Stimulated activated CD4-positive, alpha-beta T cell treated with anti-CD3 and anti-CD28 coated beads, Interleukin-1b, Interleukin-23, amount 100 ng/mL, for 4 hours (primary cell): Measurements from ENCODE around the gene VN1R2.
"Not testable (repeated sequence)": the region's sequence is repeated elsewhere in the genome, so short reads cannot be mapped to it uniquely, and the experiment has no call there.

ENCODE experiments used
- DNase-seq, 2 donors: peaks; one replicate each; pipeline ENCODE4 v3.0.0-alpha.2; 2020; ENCODE audit warnings: low read depth in 2 of 2

VN1R2 gene

GRCh38 chr19:53257715-53258342, at the start of gene VN1R2:
VN1R2 (plus strand) TSS chr19:53258292; CDS start chr19:53258376, 84 bp downstream.
- DNase-seq: not testable (repeated sequence)

DNA sequence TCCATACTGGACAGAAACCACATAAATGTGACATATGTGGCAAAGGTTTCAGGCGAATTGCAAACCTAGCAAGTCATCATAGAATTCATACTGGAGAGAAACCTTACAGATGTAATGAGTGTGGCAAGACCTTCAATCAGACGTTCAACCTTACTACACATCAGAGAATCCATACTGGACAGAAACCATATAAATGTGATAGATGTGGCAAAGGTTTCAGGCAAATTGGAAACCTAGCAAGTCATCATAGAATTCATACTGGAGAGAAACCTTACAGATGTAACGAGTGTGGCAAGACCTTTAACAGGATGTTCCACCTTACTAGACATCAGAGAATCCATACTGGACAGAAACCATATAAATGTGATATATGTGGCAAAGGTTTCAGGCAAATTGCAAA, 46.5 kb upstream of the VN1R2 start:
- not testable (repeated sequence) for DNase-seq

DNA sequence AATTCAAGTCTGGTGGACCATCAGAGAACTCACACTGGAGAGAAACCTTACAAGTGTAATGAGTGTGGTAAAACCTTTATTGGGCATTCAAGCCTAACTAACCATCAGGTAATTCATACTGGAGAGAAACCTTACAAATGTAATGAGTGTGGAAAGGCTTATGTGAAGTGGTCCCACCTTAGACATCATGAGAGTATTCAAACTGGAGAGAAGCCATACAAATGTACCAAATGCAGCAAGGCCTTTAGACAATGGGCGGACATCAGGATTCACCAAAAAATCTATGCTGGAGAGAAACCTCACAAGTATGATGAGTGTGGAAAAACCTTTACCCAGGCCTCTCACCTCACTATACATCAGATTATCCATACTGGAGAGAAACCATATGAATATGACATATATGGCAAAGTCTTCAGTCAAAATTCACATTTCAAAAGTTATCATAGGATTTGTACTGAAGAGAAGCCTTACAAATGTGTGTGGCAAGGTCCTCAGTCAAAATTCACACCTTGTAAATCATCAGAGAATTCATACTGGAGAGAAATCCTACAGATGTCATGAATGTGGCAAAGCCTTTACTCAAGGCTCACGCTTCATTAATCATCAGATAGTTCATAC, 45.3 kb upstream of the VN1R2 start:
- DNase-seq: no peak

- not testable (repeated sequence) for DNase-seq
These were observed 35.4 kb upstream of the VN1R2 start for GRCh38 chr19:53222716-53223115.

- DNase-seq: no peak
These were observed 33.5 kb upstream of the VN1R2 start for GRCh38 chr19:53224606-53225005.

- no peak for DNase-seq
These were observed 20.8 kb upstream of the VN1R2 start for GRCh38 chr19:53237114-53237777.

DNA sequence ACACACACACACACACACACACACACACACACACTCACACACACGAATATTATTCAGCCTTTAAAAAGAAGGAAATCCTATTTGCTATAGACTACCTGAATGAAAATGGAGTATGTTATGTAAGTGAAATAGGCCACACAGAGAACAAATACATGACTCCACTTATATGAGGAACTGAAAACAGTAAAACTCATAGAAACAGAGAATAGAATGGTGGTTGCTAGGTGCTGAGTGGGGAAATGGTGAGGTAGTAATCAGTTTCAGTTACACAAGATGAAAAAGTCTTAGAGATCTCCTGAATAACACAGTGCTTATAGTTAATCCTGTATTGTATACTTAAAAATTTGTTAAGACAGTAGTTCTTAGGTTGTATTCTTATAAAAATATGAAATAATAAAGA, 11.6 kb upstream of the VN1R2 start:
- no peak for DNase-seq

DNA sequence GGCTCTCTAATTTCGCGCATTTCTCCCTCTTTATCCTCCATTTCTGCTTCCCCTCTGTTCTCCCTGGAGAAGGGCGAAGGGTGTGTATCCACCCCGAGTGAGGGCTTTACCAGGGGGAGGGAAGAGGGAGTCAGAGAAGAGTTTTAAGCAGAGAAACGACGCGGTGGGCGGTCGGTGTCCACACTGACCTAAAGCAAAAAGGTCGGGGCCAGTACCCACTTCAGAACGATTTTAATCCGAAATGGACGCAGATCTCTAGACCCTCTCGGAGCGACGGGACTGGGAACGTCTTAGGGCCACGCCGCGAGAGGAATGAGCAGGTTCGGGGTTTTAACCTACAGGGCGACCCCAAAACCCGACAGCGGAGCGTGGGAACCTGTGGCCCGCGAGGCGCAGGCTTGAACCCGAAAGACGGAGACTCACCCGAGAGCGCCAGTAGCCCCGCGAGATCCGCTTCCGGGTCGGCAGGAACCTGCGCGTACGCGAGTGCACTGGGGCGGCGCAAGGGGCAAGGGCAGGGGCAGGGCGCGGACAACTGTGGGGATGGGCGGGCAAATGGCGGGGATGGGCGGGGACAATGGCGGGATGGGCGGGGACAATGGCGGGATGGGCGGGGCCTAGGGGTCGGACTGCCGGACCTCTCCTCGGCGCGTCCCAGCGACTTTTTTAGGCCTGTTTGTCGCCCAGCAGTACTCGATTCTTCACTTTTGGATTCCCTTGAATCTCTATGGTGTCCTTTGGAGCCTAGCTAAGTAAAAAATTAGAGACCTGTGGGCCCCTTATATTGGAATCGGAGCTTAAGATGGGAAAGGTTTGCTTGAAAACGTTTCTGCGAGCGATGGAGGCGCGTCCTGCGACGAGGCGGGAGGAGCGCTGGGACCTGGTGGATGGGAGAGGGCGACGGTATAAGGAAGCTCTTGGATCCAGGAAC, 3.4 kb upstream of the VN1R2 start, which contains the start of gene ZNF677:
TSS of gene ZNF677 (minus strand) at position 463 of the 931 bp plus-strand sequence. CDS start 3,323 bp downstream, outside the sequence.
- peak; percentile 68 to 72 for DNase-seq

DNA sequence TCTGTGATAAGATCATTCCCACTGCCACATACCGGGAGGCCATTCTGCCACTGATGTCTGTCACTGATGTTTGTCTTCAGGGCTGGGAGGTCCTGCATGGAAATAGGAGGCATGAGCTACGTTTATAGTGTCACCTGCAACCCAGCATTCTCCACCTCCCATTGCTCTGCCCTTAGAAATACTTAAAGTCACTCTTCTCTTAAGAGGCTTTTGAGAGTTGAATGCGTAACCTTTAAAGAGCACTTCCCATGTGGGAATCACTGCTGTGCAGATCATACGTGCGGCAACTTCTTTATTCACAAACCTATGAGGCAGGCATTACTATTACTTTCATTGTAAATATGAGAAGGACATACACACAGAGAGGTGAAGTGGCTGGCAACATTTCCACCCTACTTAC, 9.5 kb downstream of the VN1R2 start, which contains the start of gene VN1R4:
TSS of gene VN1R4 (minus strand) at position 101 of the 400 bp plus-strand sequence. CDS start at position 43, 58 bp downstream.
- DNase-seq: not testable (repeated sequence)

DNA sequence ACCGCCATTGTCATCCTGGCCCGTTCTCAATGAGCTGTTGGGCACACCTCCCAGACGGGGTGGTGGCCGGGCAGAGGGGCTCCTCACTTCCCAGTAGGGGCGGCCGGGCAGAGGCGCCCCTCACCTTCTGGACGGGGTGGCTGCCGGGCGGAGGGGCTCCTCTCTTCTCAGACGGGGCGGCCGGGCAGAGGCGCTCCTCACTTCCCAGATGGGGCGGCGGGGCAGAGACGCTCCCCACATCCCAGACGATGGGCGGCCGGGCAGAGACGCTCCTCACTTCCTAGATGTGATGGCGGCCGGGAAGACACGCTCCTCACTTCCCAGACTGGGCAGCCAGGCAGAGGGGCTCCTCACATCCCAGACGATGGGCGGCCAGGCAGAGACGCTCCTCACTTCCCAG, 11.8 kb downstream of the VN1R2 start:
- not testable (repeated sequence) for DNase-seq

- DNase-seq: no peak
These were observed 14.0 kb downstream of the VN1R2 start for GRCh38 chr19:53272044-53272443.

- no peak for DNase-seq
These were observed 17.4 kb downstream of the VN1R2 start for GRCh38 chr19:53275480-53275879.

DNA sequence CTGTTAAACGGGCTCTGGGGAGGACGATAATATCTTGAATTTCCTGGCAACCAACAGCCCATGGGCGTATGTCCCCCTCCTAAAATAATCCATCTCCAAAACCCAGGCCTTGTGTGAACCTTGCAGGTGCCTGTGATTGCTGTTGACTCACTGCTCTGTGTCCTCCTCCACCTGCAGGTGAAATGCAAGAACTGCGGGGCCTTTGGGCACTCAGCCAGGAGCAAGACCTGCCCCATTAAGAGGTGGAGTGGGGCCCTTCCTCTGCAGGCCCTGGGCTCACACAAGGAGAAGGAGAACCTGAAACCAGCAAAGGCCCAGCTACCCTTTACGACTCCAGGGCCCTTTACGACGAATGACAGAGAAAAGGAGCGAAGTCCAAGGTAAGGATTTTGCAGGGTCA, 23.9 kb downstream of the VN1R2 start:
- not testable (repeated sequence) for DNase-seq

GRCh38 chr19:53285087-53285486, 27.0 kb downstream of the VN1R2 start:
- no peak for DNase-seq

GRCh38 chr19:53290758-53291549, 32.9 kb downstream of the VN1R2 start:
- DNase-seq: no peak

DNA sequence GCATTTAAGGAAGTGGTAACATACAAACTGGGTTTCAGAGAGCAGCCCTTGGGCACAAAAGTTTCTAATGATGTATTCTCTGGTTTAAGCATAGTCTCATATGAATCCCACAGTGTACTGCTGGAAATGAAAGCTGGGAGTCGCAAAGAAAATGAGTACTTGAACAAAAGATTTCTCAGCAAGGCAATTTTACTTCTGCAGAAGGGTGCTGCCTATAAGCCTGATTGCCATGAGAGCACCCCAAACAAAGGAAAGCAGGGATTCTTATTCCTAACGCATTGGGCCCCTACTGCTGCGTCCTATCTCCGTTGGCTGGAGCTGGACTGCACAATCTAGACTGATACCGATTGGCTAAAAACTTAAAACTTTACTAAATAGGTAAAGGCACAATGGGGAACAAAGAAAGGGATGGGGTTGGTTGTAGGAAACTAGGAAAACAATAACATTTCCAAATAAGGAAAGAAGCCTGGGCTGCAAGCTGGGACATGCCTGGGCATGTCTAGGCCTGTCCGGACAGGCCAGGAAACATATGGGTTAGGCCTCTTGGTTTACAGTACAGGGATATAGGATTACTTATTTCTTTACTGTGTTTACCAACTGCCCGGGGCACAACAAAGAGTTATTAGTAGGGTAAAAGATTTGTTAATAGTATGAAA, 36.8 kb downstream of the VN1R2 start:
- no peak for DNase-seq

- DNase-seq: not testable (repeated sequence)
These were observed 43.2 kb downstream of the VN1R2 start for GRCh38 chr19:53301341-53301740.

- DNase-seq: no peak
These were observed 50.3 kb downstream of the VN1R2 start for GRCh38 chr19:53308339-53308811.
